ENCODE data around the gene RAI14.

RAI14 gene

DNA sequence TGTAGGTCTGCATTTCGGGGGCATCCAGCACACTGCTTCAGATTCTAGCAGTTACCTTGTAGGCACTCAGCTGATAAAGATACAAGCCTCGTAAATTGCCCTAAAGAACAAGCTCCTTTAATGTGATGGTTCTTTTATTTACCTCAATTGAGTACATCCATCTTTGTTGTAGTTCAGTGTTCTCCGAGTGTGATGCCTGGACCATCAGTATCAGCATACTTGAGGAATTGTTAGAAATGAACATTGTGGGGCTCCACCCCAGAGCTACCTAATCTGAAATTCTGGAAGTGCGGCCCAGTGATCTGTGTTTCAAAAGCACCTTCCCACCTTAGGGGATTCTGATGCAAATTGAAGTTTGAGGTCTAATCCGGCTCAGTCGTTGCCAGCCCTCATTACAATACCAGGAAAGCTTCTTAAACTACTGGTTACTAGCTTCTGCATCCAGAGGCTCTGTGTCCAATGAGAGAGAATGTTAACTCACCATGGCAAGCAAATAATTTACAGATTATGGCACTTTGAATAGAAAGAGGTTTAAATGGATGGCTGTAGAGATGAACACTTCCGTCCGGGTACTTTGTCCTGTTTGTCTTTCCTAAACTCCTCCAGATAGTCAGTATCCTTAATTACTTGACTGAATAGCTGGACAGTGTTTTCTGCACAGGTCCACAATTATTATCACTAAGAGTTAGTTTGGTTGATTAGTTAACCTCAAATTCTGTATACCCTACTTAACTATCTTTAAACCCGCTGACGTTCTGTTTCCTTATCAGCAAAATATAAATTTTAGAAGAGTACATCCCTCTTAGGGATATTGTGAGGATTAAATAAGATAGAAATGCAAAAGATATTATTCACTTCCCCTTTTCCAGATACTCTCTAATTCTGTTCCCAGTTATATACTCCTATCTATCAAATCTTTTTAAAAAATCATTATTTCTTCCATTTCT lies 47.9 kb downstream of the RAI14 start:
- TF ChIP-seq, protein P1, sequence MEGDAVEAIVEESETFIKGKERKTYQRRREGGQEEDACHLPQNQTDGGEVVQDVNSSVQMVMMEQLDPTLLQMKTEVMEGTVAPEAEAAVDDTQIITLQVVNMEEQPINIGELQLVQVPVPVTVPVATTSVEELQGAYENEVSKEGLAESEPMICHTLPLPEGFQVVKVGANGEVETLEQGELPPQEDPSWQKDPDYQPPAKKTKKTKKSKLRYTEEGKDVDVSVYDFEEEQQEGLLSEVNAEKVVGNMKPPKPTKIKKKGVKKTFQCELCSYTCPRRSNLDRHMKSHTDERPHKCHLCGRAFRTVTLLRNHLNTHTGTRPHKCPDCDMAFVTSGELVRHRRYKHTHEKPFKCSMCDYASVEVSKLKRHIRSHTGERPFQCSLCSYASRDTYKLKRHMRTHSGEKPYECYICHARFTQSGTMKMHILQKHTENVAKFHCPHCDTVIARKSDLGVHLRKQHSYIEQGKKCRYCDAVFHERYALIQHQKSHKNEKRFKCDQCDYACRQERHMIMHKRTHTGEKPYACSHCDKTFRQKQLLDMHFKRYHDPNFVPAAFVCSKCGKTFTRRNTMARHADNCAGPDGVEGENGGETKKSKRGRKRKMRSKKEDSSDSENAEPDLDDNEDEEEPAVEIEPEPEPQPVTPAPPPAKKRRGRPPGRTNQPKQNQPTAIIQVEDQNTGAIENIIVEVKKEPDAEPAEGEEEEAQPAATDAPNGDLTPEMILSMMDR (IDR thresholded peaks at IDR 0.05; ENCODE audit: insufficient read depth, low read depth, low read length, missing control alignments): no peak
- no peak overlapping the region for H3K4me3 ChIP-seq (ENCODE audit: low read length)

DNA sequence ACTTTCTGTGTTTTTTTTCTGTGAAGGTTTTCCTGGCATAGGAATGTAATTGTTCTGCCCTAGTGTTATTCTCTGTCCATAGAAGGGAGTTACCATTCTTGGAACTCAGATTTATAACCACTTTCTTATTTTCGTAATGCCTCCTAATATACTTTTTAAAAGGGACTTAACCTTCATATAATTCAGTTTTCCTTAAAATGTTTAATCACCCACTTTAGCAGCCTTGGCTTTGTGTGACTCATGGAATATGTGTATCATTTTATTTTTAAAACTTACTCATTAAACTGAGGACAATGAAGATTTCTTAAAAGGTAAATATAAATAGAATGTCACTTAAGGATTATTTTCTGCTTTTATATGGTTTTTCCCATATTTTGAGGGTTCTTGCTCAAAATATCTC lies 50.0 kb downstream of the RAI14 start:
- no peak overlapping the region for H3K4me3 ChIP-seq (ENCODE audit: low read length)
- TF ChIP-seq, protein P1 (IDR thresholded peaks at IDR 0.05; ENCODE audit: insufficient read depth, low read depth, low read length, missing control alignments): no peak
- no peak for DNase-seq (ENCODE audit: low read depth)

More for the DNA sequence above, 47.9 kb downstream of the RAI14 start:
- DNase-seq (ENCODE audit: low read depth): no peak

DNA sequence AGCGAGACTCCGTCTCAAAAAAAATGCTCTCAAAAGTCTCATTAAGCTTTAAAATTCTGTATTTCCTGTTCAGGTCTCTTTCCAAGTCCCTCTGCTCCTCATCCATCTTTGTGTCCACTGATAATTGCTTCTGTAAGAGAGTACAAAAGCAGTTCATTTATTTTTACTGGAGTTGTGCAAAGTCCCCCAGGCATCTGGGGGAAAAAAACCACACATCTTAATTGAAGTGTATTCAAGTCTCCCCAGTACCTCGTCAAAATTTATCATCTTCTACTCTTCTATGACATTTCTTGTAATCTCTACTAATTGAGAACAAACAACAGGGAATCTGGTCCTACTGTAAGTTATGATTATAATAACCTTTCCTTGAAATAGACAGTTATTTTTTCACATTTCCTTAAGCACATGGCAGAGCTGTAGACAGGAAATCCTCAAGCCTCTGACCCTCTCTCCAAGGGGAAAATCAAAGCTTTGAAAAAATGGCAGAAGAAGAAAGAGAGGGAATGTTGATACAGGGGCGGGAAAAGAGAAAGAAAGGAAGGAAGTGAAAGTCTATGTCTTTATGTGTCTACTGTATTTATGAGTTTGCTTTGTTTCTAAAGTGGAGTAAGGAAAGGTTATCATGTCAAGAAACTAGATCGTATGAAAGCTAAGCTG lies 51.5 kb downstream of the RAI14 start:
- DNase-seq (ENCODE audit: low read depth): no peak
- H3K4me3 ChIP-seq (ENCODE audit: low read length): no peak overlapping the region
- TF ChIP-seq, protein P1 (IDR thresholded peaks at IDR 0.05; ENCODE audit: insufficient read depth, low read depth, low read length, missing control alignments): no peak

DNA sequence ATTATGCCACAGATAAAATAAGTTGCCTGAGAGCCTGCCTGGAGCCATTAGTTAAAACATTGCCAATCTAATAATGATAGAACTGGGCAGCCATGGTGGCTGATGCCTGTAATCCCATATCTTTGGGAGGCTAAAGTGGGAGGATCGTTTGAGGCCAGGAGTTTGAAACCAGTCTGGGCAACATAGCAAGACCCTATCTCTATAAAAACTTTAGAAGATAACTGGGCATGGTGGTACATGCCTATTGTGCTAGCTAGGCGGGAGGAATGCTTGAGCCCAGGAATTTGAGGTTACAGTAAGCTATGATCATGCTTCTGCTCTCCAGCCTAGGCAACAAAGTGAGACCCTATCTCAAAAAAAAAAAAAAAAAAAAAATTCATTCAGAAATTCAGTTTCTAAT lies 52.6 kb downstream of the RAI14 start:
- H3K4me3 ChIP-seq (ENCODE audit: low read length): no peak overlapping the region
- DNase-seq (ENCODE audit: low read depth): no peak
- TF ChIP-seq, protein P1 (IDR thresholded peaks at IDR 0.05; ENCODE audit: insufficient read depth, low read depth, low read length, missing control alignments): no peak

DNA sequence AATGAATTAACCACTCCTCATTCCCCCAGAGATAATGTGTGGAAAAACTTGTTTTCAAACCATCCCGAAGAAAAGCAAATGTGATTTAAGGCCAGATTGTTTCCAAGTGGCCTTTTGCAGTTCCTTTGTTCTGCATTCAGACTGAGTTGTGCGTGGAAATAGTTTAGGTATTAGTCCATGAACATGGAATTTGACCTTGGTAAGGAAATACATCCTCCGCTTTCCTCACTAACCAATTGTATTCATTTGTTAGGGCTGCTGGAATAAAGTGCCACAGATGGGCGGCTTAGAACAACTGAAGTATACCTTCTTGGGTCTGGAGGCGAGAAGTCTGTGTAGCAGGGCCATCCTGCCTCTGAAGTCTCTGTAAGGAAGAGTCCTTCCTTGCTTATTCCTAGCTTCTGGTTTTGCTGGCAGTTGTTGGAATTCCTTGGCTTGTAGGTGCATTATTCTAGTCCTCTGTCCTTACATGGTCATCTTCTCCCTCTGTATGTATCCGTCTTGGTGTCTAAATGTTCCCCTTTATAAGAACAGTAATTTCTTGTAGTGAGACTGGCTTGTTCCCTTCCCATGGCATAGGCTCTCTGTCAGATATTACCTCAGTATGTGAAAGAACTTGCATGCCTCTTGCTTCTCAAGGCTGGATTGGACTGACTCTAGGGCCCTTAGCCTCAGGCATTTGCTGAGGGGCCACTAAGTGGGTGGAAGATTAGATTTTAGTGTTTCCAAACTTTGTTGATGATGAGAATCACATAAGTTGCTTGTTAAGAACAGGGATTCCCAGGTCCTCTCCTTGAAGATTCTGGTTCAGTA lies 53.9 kb downstream of the RAI14 start:
- H3K4me3 ChIP-seq (ENCODE audit: low read length): no peak overlapping the region
- TF ChIP-seq, protein P1 (IDR thresholded peaks at IDR 0.05; ENCODE audit: insufficient read depth, low read depth, low read length, missing control alignments): no peak
- no peak for DNase-seq (ENCODE audit: low read depth)

DNA sequence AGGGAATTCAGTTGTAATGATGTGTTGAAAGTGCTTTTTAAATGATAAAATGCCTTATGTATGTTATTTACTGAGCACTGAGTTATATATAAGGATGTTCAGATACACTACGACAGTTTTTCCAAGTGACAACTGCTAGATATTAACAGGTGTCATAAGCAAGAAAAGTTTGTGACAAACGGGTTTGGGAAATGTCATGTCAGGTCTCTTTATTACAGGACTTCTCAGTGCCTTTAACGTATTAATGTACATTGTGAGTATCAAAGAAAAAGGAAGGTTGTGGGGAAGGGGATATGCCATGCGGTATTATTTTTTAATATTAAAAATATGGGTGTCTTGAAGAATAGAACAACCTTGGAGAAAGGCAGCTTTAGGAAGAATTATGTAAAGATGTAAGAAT lies 56.4 kb downstream of the RAI14 start:
- no peak for DNase-seq (ENCODE audit: low read depth)
- TF ChIP-seq, protein P1 (IDR thresholded peaks at IDR 0.05; ENCODE audit: insufficient read depth, low read depth, low read length, missing control alignments): no peak
- H3K4me3 ChIP-seq (ENCODE audit: low read length): no peak overlapping the region

Measured in epithelial cell of esophagus (primary cell).